Ramos (cell line): ENCODE data around the gene TOMT.

ENCODE experiments used
- in situ Hi-C: fragments of 300-500 bp; cut with MboI; formaldehyde crosslinking; loops from one replicate; pipeline ENCODE4 v1.14.3; 2022; ENCODE audit warnings: low sequenced_read_pairs; ENCODE audit not compliant: unreplicated experiment

The TOMT gene, protein sequence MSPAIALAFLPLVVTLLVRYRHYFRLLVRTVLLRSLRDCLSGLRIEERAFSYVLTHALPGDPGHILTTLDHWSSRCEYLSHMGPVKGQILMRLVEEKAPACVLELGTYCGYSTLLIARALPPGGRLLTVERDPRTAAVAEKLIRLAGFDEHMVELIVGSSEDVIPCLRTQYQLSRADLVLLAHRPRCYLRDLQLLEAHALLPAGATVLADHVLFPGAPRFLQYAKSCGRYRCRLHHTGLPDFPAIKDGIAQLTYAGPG

DNA sequence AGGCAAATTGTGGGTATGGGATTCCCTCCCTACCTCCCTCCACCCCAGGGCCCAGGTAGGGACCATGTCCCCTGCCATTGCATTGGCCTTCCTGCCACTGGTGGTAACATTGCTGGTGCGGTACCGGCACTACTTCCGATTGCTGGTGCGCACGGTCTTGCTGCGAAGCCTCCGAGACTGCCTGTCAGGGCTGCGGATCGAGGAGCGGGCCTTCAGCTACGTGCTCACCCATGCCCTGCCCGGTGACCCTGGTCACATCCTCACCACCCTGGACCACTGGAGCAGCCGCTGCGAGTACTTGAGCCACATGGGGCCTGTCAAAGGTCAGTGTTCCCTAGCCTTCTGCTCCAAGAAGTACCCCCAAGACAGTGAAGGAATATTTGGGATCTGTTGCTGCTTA lies at the start of gene TOMT:
TOMT (plus strand) TSS at position 37 of the 400 bp plus-strand sequence; CDS start at position 65, 28 bp downstream.
- in situ Hi-C loops = no loop called here

GRCh38 chr11:72058416-72059034 lies 47.2 kb upstream of the TOMT start:
- in situ Hi-C loops = no loop called here

DNA sequence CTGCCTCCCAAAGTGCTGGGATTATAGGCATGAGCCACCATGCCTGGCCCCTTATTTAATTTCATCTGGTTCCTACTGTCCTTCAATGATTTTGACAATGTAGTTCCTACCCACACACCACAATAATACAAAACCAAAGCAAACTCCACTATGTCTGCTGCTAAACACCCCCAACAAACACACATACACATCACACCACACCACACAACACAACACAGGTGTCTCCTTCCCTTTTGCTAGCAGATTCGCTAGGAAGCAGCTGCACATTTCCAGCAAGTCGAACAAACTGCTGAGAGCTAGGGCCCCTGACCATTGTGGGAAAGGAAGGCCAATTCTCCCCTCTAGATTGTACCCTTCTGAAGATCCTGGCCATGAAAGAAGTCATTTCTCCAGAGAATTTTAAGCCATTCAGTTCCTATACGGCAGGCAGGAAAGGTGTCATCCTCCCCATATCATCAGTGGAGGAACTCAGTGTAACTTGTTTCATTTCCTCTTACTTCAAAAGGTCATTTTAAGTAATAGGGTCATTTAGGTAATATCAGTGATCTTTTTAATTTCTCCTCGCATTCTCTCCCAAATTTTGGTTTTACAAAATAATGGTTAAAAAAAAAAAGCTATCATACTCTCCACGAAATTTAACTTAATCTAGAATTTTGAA lies 43.9 kb upstream of the TOMT start:
- in situ Hi-C loops = no loop called here

DNA sequence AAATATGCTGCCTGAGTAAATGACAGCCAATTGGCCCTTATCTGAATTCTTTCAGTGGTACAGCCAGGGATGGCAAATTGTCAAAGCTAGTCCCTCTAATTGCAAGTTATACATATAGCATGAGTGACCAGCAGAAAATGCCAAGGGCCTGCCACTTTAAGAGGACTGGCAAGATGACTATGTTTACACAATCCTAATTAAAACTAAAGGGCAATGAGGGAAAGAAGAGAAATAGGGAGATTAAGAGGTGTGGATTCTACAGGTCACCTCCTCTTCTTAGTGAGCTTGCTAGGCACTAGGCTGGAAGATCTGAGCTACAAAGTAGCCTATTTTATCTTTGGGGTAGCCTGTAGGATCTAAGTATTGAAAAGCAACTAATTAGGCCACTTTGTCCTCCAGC lies 38.9 kb upstream of the TOMT start:
- in situ Hi-C loops = no loop called here

- in situ Hi-C loops = no loop called here
Observed at GRCh38 chr11:72067266-72067665, 38.5 kb upstream of the TOMT start.

DNA sequence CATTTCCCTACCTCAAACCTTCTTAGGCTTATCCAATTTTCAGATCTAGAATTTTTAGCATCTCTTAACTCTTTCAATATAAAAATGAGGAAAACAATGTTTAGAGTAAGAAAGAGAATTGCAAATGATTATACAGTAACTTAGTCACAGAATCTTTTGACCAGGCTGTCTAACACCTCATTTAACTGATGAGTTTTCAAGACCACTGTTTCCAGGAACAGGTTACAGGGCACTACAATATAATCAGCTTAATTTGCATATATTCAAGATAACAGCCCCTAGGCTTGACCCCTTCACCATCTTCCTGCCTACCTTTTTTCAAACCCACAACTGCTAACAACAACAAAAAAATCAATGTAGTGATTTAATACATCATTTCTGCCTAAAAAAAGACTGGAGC lies 38.0 kb upstream of the TOMT start:
- in situ Hi-C loops = no loop called here

GRCh38 chr11:72069200-72069599 lies 36.5 kb upstream of the TOMT start:
- in situ Hi-C loops = no loop called here

GRCh38 chr11:72069787-72070251 lies 35.9 kb upstream of the TOMT start:
- in situ Hi-C loops = no loop called here

- in situ Hi-C loops = no loop called here
Observed at GRCh38 chr11:72070491-72070890, 35.2 kb upstream of the TOMT start.

DNA sequence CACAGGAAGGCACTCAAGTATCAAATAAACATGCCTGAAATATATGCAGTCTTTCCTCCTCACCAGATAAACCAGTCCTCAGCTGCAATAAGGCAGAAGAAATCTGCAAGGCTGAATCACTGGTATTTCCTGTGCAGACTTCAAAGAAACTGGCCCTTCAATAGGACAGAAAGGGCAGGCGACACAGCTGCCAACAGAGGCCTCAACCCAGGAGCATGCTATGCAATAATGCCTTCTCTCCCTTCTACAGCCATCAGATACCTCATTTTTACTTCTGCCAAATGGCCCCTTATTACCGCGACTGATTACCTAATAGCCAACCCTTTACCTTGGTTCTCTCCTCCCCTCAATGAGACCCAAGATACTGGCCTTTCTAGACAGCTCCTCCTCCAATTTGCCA lies 33.4 kb upstream of the TOMT start:
- in situ Hi-C loops = no loop called here

DNA sequence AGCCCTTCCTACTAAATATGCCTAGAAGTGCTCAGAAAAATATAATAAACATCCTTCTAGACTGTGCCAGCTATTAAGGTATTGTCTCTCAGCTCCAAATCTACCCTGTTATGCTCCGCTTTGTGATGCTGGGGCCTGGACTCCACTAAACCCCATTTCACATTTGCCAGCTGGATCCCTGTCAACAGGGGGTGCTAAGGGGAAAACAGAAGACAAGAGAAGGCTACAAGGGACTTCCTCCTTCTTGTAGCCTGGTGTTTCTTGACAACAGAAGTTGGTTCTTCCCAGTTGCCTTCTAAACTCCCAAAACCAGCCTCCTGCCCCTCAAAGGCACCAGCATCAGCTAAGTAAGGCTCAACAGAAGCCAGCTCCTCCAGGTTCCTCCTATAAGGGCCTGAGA lies 30.6 kb upstream of the TOMT start:
- in situ Hi-C loops = no loop called here

- in situ Hi-C loops = no loop called here
Observed at GRCh38 chr11:72075756-72076155, 30.0 kb upstream of the TOMT start.

DNA sequence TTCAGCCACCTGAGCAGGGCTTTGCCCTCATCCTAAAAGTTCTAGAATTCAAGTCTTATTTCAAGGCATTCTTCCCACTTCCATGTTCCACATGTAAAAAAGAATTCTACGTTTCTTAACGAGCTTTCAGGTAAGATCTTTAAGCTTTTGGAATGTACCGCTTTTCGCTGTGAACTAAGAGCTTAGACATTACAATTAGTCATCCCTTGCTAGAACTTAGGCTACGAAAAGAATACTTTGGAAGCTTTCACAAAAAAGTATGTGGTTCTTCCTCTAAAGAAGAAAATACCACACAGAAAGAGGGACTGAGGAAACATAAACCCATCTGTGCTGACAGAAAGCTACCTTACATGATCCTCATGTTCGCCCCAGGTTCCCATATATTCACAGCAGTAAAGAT lies 27.2 kb upstream of the TOMT start:
- in situ Hi-C loops = no loop called here

GRCh38 chr11:72079819-72080325 lies 25.9 kb upstream of the TOMT start:
- in situ Hi-C loops = no loop called here

DNA sequence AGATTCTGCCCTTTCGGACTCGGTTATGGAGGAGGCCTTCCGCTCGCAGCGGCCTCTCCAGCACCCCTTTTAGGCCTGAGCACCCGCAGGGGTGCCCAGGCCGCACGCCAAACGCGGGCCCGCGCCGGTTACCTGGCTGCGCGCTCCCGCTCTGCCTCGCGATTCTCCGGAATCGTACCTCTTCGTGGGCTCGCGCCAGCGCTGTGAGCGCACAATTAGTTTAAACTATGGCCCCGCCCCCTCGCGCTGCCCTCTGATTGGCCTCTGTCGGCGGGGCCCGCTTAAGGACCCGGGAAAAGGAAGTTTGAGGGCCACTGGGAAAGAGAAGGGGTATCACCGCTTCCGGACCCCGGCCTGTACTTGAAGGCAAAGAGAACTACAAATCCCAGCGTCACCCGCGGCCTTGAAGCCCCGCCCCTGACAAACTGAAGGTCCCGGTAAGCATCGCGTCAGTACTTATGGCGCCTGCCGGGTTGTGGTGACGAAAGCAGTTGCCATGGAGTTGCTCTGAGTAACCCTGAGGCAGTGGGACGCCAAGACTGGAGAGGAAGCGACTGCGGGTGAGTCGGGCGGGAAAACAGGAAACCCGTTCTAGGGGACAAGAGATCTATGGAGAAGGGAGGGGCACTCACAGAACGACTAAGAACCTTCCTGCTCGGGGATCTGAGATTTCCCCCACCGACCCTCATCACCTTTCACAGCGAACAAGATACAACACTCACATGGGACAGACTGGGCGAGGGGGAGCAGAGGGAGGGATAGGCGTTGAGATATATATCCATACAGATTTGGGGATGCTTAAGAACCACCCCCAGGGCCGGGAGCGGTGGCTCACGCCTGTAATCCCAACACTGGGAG lies 25.2 kb upstream of the TOMT start, which contains the start of the genes LRRC51 and NUMA1:
LRRC51 (plus strand) TSS at position 525 of the 858 bp plus-strand sequence. CDS start 8,234 bp downstream, outside the sequence.
NUMA1 (minus strand) TSS at position 217 of the 858 bp plus-strand sequence. CDS start 44,599 bp downstream, outside the sequence.
- in situ Hi-C loops = no loop called here

GRCh38 chr11:72081184-72081644 lies 24.5 kb upstream of the TOMT start:
- in situ Hi-C loops = no loop called here

DNA sequence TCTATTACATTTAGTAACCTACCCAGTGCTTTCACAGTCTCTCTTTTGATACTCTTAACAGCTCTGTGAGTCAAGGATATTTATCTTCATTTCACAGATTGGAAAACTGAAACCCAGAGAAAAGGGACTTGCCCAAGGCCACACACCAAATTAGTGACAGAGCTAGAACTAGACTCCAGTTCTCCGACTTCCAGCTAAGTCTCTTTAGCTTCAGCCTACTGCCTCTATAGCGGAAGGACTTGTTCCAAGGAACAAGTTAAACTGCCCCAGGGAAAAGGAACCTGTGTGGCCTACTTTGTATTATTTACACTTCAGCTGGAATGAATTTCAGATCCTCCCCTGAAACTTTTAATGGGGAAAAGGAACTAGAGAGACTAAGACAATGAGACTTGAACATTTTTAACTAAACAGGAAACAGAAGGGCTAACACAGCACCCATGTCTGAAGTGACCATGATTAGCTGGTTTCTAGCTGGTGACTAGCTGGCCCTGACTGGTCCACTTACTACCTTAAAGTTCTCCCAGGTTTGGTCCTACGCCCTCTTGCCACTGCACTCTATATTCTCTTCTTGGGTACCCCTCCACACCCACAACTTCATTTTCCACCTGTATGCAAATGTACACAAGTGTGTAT lies 23.8 kb upstream of the TOMT start:
- in situ Hi-C loops = no loop called here

DNA sequence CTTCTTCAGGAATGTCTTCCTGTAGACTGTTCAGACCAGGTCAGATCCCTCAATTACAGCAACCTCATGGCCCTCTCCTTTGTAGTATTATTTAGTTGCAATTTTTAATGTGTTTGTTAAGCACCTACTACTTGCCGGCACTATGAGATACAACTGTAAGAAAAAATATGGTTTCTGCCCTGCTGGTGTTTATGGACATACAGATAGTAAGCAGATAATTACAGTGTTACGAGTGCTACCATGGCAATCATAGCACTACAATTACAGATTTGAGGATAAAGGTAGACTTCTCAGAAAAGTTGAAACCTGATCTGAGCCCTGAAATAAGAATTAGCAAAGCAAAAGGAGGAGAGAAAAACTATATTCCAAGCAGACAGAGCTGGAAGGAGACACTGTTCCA lies 22.3 kb upstream of the TOMT start:
- in situ Hi-C loops = no loop called here

DNA sequence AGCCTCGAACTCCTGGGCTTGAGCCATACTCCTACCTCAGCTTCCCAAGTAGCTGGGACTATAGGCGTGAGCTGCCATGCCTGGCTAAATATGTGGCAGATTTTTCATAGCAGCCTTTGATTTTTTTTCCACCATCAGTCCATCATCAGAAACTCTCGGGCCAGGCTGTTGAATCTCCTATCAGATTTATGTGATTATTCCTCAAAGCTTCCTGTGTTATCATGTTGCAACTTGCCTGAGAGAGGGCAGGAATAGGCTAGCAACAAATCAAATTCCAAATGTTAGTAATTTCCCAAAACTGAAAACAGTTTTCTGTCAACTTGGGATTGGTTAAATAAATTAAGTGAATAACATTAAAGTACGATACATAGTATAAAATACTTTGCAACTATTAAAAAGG lies 21.6 kb upstream of the TOMT start:
- in situ Hi-C loops = no loop called here

DNA sequence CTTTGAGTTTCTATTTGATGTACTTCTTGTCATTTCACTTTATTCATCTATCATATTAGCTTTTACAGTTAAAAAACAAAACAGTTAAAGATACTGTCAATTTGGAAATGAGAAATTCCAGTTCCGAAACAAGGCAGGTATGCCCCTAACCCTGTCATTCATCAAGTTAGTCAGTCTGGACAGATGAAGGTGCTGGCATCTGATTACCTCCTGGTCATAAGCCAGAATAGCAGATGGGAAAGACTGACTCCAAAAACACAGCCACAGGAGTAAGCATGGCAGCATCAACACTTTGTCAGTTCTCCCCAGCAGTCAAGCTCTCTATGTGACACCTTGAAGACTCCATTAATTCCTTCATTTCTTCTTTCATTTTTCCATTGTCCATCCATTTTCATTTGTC lies 20.8 kb upstream of the TOMT start:
- in situ Hi-C loops = no loop called here
